NCI-H345 (cell line): ENCODE measurements around the gene RPS6KA1.
"Not testable (repeated sequence)": the region's sequence is repeated elsewhere in the genome, so short reads cannot be mapped to it uniquely, and the experiment has no call there.

ENCODE experiments used
- DNase-seq: peaks from one replicate; lab custom pipeline; 2025; lab: John Stamatoyannopoulos, UW

The RPS6KA1 gene

DNA sequence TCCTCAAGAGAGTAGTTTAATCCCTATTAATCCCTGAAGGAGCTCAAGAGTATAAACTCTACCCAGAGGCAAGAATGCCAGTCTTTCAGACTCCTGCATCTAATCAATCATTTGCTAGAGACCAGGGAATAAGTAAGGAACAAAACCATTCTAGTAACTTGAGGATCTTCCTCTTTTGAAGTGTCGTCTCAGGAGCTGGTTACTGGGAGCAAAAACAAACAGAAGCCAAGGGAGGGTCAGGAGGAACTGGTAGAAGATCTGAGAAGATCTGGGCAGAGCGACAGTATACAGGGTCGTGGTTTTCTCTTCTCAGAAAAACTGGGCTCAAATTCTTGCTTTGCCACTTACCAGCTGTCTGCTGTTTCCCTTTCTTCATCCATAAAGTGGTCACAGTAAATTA, 69.3 kb downstream of the RPS6KA1 start:
- DNase-seq = no peak

DNA sequence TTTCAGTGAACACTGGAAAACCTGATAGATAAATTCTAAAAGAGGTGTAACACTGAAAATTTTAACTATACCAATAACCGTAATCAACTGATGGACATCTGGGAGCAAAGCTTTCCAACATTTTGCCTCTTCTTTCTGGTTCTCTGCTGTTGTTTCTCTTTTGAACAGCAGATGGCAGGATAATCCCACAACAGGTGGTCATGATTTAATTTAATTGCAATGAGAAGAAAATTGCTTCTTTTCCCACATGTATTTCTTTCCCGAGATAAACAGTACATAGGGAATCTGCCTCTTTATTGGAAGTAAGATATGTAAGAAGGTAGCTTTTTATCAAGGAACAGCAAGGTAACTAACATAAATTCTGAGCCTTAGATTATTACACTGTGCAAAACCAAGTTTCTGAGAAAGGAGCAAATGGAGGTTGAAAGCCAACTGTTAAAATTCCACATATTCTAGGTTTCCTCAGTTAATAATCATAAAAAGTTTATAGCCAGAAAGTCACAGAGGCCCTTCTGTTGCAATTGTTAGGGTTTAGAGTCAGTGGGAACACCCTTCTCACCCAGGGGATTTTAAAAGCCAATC, 72.9 kb downstream of the RPS6KA1 start:
- DNase-seq = peak; percentile 60

DNA sequence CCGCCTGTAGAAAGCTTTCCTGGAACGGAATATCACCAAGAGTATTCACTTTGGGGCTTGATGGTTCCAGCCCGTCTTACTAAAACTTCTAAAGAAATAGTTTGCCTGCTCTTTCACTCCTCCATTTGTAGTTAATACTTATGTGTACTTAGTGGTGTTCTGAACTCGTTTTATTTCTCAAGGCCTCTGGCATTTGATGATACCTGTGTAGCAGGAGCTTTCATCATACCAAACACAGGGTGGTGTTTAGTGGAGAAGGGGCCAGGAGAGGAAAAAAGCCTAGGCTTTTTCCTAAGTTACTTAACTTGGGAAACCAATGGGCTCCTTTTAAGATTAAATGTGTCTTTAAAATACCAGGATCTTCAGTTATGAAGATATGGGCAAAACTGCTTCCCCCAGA, 74.3 kb downstream of the RPS6KA1 start:
- DNase-seq = no peak

GRCh38 chr1:26607186-26607585, 77.6 kb downstream of the RPS6KA1 start:
- DNase-seq = no peak

DNA sequence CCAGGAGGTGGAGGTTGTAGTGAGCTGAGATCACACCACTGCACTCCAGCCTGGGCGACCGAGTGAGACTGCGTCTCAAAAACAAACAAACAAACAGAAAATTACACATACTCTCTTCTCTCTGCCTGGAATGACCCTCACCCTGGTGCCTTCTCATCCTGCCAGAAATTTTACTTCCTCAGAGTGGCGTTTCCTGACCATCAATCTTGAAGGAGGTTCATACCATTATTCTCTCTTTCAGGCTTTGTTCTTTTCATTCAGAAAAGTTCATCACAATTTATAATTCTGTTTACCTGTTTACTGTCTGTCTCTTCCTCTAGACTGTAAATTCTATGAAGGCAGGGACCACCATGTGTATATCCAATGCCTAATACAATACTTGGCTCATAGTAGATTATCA, 79.3 kb downstream of the RPS6KA1 start:
- DNase-seq = no peak

- DNase-seq = no peak
Measured at GRCh38 chr1:26610781-26611180, 81.2 kb downstream of the RPS6KA1 start.

DNA sequence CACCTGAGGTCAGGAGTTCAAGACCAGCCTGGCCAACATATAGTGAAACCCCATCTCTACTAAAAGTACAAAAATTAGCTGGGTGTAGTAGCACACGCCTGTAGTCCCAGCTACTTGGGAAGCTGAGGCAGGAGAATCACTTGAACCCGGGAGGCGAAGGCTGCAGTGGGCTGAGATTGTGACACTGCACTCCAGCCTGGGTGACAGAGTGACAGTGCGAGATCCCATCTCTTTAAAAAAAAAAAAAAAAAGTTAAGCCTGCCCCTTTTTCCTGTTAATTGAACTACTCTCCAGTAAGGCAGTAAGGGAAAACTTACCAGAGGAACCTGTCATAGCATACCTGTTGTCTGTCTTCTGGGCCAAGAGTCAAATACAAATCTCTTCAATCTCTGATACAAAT, 83.1 kb downstream of the RPS6KA1 start:
- not testable (repeated sequence) for DNase-seq

- DNase-seq = no peak
Measured at GRCh38 chr1:26614655-26615411, 85.3 kb downstream of the RPS6KA1 start.

GRCh38 chr1:26616881-26617280, 87.3 kb downstream of the RPS6KA1 start:
- DNase-seq = no peak

DNA sequence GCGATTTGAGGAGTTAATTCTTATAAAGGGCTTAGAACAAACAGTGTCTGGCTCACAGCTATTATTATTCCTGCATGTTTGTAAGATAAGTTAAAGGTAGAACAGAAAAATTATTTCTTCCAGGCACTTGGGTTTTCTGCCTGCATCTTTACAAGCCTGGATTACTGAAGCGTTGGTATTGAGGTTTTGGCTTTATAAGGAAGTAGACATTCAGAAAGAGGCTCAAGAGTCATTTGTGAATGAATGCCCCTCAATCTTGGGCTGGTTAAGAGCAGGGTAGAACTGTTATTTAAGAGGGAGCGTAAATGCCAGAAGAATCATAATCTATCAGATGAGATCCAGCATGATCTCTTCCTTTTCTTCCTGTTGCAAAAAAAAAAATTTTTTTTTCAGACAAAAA, 89.0 kb downstream of the RPS6KA1 start:
- no peak for DNase-seq
